Lower lobe of right lung (tissue), 2 donors: ENCODE data around the gene DGCR2. TPM values are rescaled to one million over a fixed set of nuclear protein-coding genes. Genes with fewer than 3 reads are reported as not detected.
"Not testable (repeated sequence)": the region's sequence is repeated elsewhere in the genome, so short reads cannot be mapped to it uniquely, and the experiment has no call there.

Experiments
- ATAC-seq, 2 donors: fragments of 200-7000 bp; cut with Tn5 transposase; one replicate each; pipeline ENCODE4 v1.9.1; 2020 to 2022; ENCODE audit warnings: mild to moderate bottlenecking in 2 of 2, moderate library complexity in 2 of 2
- DNase-seq: peaks from one replicate; pipeline ENCODE4 v3.0.0-alpha.2; 2020
- H3K27ac ChIP-seq: fragments of 200-600 bp; one replicate; pipeline ENCODE4 v1.8.0; 2022
- H3K27me3 ChIP-seq: fragments of 200-600 bp; one replicate; pipeline ENCODE4 v1.8.0; 2022; ENCODE audit warnings: low read depth
- H3K36me3 ChIP-seq: fragments of 200-600 bp; one replicate; pipeline ENCODE4 v1.8.0; 2022; ENCODE audit warnings: mild to moderate bottlenecking
- H3K4me1 ChIP-seq: fragments of 200-600 bp; one replicate; pipeline ENCODE4 v1.8.0; 2022
- H3K4me3 ChIP-seq: fragments of 200-600 bp; one replicate; pipeline ENCODE4 v1.8.0; 2022; ENCODE audit warnings: mild to moderate bottlenecking
- H3K9me3 ChIP-seq: fragments of 200-600 bp; one replicate; pipeline ENCODE4 v1.8.0; 2022
- intact Hi-C: fragments of 100-400 bp; cut with DNase I; formaldehyde crosslinking; loops from one replicate; pipeline ENCODE4 v1.11.0; 2022
- total RNA-seq: library from RNA; stranded (reverse); fragmentation: NEBNext Ultra II Directional; extraction: Animal tissue kit (Norgen Biotek cat#: 25700); gene quantifications from one replicate; pipeline ENCODE4 v1.2.1, GENCODE V29; 2021
- TF ChIP-seq, protein P1 (sequence below): fragments of 200-600 bp; IDR thresholded peaks from one replicate; pipeline ENCODE4 v1.8.0; 2022; ENCODE audit warnings: antibody characterized with exemption, mild to moderate bottlenecking
- donor health status: DM: no; HTN: yes; CAD: no; lungs with severe emphysema.

Gene DGCR2
- total RNA-seq, 1 donor from 2014 or later: 62.9 TPM

GRCh38 chr22:19086896-19087295, 35.3 kb downstream of the DGCR2 start:
- intact Hi-C loops: no loop called here
- peaks cover 33% of the 10 kb centered on the region for H3K36me3 ChIP-seq

GRCh38 chr22:19086417-19086816, 35.8 kb downstream of the DGCR2 start:
- Histone ChIP-seq H3K27me3 (no peaks in the 10 kb centered on the region), H3K27ac (no peak overlapping the region), H3K4me3 (no peak overlapping the region), H3K4me1 (no peaks in the 10 kb centered on the region), H3K9me3 (no peaks in the 10 kb centered on the region), H3K36me3 (peaks cover 35% of the 10 kb centered on the region)
- intact Hi-C loops: no loop called here
- TF ChIP-seq, protein P1, sequence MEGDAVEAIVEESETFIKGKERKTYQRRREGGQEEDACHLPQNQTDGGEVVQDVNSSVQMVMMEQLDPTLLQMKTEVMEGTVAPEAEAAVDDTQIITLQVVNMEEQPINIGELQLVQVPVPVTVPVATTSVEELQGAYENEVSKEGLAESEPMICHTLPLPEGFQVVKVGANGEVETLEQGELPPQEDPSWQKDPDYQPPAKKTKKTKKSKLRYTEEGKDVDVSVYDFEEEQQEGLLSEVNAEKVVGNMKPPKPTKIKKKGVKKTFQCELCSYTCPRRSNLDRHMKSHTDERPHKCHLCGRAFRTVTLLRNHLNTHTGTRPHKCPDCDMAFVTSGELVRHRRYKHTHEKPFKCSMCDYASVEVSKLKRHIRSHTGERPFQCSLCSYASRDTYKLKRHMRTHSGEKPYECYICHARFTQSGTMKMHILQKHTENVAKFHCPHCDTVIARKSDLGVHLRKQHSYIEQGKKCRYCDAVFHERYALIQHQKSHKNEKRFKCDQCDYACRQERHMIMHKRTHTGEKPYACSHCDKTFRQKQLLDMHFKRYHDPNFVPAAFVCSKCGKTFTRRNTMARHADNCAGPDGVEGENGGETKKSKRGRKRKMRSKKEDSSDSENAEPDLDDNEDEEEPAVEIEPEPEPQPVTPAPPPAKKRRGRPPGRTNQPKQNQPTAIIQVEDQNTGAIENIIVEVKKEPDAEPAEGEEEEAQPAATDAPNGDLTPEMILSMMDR: no peak
- peak in 1 of 2 donors; percentile 41 for ATAC-seq
- DNase-seq: no peak

More at GRCh38 chr22:19086896-19087295, 35.3 kb downstream of the DGCR2 start:
- Histone ChIP-seq H3K4me1 (no peaks in the 10 kb centered on the region), H3K4me3 (no peak overlapping the region), H3K27ac (no peak overlapping the region), H3K9me3 (no peaks in the 10 kb centered on the region), H3K27me3 (no peaks in the 10 kb centered on the region)
- TF ChIP-seq, protein P1: no peak
- DNase-seq (no peak), ATAC-seq (peak in 1 of 2 donors; percentile 29)

- DNase-seq: no peak
- ATAC-seq: peak; percentile 47 to 50
- intact Hi-C loops: no loop called here
- TF ChIP-seq, protein P1: no peak
- no peaks in the 10 kb centered on the region for H3K9me3 ChIP-seq
- H3K36me3 ChIP-seq: peaks cover 46% of the 10 kb centered on the region
- H3K27ac ChIP-seq: peak overlapping the region; percentile 15
- H3K27me3 ChIP-seq: no peaks in the 10 kb centered on the region
- H3K4me3 ChIP-seq: no peak overlapping the region
- no peaks in the 10 kb centered on the region for H3K4me1 ChIP-seq
These were observed 36.9 kb downstream of the DGCR2 start for GRCh38 chr22:19085233-19085718.

GRCh38 chr22:19084586-19084985, 37.6 kb downstream of the DGCR2 start:
- H3K36me3 ChIP-seq: peaks cover 53% of the 10 kb centered on the region
- intact Hi-C loops, DNase-seq, H3K4me1 ChIP-seq, H3K9me3 ChIP-seq, H3K4me3 ChIP-seq, H3K27me3 ChIP-seq, H3K27ac ChIP-seq, ATAC-seq: not testable (repeated sequence)

- H3K9me3 ChIP-seq, DNase-seq, H3K4me3 ChIP-seq, intact Hi-C loops, H3K4me1 ChIP-seq, H3K27me3 ChIP-seq, H3K27ac ChIP-seq, ATAC-seq: not testable (repeated sequence)
- H3K36me3 ChIP-seq: peaks cover 55% of the 10 kb centered on the region
These were observed 38.1 kb downstream of the DGCR2 start for GRCh38 chr22:19084126-19084525.

DNA sequence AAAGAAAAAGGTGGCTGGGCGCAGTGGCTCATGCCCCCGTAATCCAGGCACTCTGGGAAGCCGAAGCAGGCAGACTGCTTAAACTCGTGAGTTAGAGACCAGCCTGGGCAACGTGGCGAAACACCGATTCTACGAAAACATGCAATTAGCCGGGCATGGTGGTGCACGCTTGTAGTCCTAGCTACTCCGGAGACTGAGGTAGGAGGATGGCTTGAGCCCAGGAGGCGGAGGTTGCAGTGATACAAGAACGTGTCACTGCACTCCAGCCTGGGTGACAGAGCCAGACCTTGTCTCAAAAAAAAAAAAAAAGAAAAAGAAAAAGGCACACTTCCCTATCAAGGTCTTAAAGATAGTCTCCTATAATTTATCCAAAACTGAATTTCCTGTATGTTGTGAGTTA, 39.4 kb downstream of the DGCR2 start:
- Histone ChIP-seq H3K4me3 (no peak overlapping the region), H3K36me3 (peaks cover 43% of the 10 kb centered on the region), H3K9me3 (no peaks in the 10 kb centered on the region), H3K4me1 (no peaks in the 10 kb centered on the region), H3K27ac (no peak overlapping the region), H3K27me3 (no peaks in the 10 kb centered on the region)
- TF ChIP-seq, protein P1: no peak
- DNase-seq: no peak
- no peak for ATAC-seq
- intact Hi-C loops: no loop called here

DNA sequence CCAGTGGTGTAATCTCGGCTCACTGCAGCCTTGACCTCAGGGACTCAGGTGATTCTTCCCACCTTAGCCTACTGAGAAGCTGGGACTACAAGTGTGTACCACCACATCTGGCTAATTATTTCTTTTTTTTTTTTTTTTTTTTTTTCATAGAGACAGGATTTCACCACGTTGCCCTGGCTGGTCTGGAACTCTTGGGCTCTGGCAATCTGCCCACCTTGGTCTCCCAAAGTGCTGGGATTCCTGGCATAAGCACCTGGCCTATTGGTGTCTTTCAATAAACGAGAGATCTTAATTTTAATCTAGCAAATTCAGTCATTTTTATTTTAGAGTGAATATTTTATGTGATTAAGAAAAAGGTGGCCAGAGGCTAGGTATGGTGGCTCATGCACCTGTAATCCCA, 40.1 kb downstream of the DGCR2 start:
- Histone ChIP-seq H3K9me3 (no peaks in the 10 kb centered on the region), H3K27ac (no peak overlapping the region), H3K27me3 (no peaks in the 10 kb centered on the region), H3K4me1 (no peaks in the 10 kb centered on the region), H3K36me3 (peaks cover 38% of the 10 kb centered on the region), H3K4me3 (no peak overlapping the region)
- ATAC-seq (no peak), DNase-seq (no peak)
- intact Hi-C loops: no loop called here
- TF ChIP-seq, protein P1: no peak
